Activated T-helper 2 cell treated with anti-CD3 and anti-CD28 coated beads, Interferon-gamma antibody, Interleukin-2, Interleukin-4, amounts not matched to agents 10 μg/mL and 5 μg/mL and 100 μg/mL, durations not matched to agents 14 hours and 24 hours and 36 hours (primary cell): ENCODE measurements around the gene CETN1. TPM values are rescaled to one million over a fixed set of nuclear protein-coding genes. Genes with fewer than 3 reads are reported as not detected.

Experiments used
- DNase-seq: peaks from one replicate; pipeline ENCODE4 v3.0.0; 2021; ENCODE audit warnings: low spot score
- H3K27ac Mint-ChIP-seq: one replicate; pipeline ENCODE4 v1.8.0; 2021; ENCODE audit warnings: mixed read lengths
- H3K27me3 Mint-ChIP-seq: one replicate; pipeline ENCODE4 v1.8.0; 2021; ENCODE audit warnings: low read depth, mixed read lengths
- H3K36me3 Mint-ChIP-seq: one replicate; pipeline ENCODE4 v1.8.0; 2021; ENCODE audit warnings: low read depth, mixed read lengths
- H3K4me1 Mint-ChIP-seq: one replicate; pipeline ENCODE4 v1.8.0; 2021; ENCODE audit warnings: low read depth, mixed read lengths
- H3K4me3 Mint-ChIP-seq: one replicate; pipeline ENCODE4 v1.8.0; 2021; ENCODE audit warnings: low read depth, mild to moderate bottlenecking, moderate library complexity, mixed read lengths
- H3K9me3 Mint-ChIP-seq: one replicate; pipeline ENCODE4 v1.8.0; 2021; ENCODE audit warnings: mixed read lengths
- intact Hi-C: fragments of 100-400 bp; cut with micrococcal nuclease; formaldehyde crosslinking; loops from one replicate; pipeline ENCODE4 v1.15.1; 2023
- total RNA-seq: library from RNA; stranded (reverse); gene quantifications from 2 replicates; pipeline ENCODE4 v1.2.3, GENCODE V29; 2022

Gene CETN1
- total RNA-seq, 1 donor from 2014 or later = not detected

GRCh38 chr18:595068-595467 lies 14.9 kb downstream of the CETN1 start:
- Mint-ChIP-seq H3K9me3 (no peaks in the 10 kb centered on the region), H3K27ac (no peak overlapping the region), H3K27me3 (peaks cover 13% of the 10 kb centered on the region), H3K4me3 (no peak overlapping the region), H3K4me1 (peaks cover 3% of the 10 kb centered on the region), H3K36me3 (no peaks in the 10 kb centered on the region)
- DNase-seq = no peak
- intact Hi-C loops = no loop called here

GRCh38 chr18:595571-595970 lies 15.4 kb downstream of the CETN1 start:
- no peaks in the 10 kb centered on the region for H3K9me3 Mint-ChIP-seq
- peaks cover 18% of the 10 kb centered on the region for H3K27me3 Mint-ChIP-seq
- no peak overlapping the region for H3K4me3 Mint-ChIP-seq
- H3K4me1 Mint-ChIP-seq = peaks cover 3% of the 10 kb centered on the region
- H3K36me3 Mint-ChIP-seq = no peaks in the 10 kb centered on the region
- no peak overlapping the region for H3K27ac Mint-ChIP-seq
- intact Hi-C loops = no loop called here
- no peak for DNase-seq

GRCh38 chr18:596288-596881 lies 16.2 kb downstream of the CETN1 start:
- DNase-seq = no peak
- intact Hi-C loops = loop anchor here (2.0 kb wide), 1 partner anchor 216 kb away; the partner anchor contains the start of gene YES1
- Mint-ChIP-seq H3K9me3 (no peaks in the 10 kb centered on the region), H3K36me3 (no peaks in the 10 kb centered on the region), H3K27ac (no peak overlapping the region), H3K4me1 (peaks cover 3% of the 10 kb centered on the region), H3K4me3 (no peak overlapping the region), H3K27me3 (peaks cover 25% of the 10 kb centered on the region)

- H3K4me3 Mint-ChIP-seq = no peak overlapping the region
- intact Hi-C loops = no loop called here
- H3K4me1 Mint-ChIP-seq = peaks cover 3% of the 10 kb centered on the region
Measured at GRCh38 chr18:598124-598589, 18.0 kb downstream of the CETN1 start.

GRCh38 chr18:600107-600506 lies 19.9 kb downstream of the CETN1 start:
- no peaks in the 10 kb centered on the region for H3K36me3 Mint-ChIP-seq
- no peak overlapping the region for H3K27ac Mint-ChIP-seq
- H3K27me3 Mint-ChIP-seq = peaks cover 35% of the 10 kb centered on the region
- DNase-seq = no peak
- intact Hi-C loops = no loop called here
- peaks cover 3% of the 10 kb centered on the region for H3K4me1 Mint-ChIP-seq
- H3K4me3 Mint-ChIP-seq = no peak overlapping the region
- no peaks in the 10 kb centered on the region for H3K9me3 Mint-ChIP-seq

More at GRCh38 chr18:598124-598589, 18.0 kb downstream of the CETN1 start:
- Mint-ChIP-seq H3K27ac (no peak overlapping the region), H3K36me3 (no peaks in the 10 kb centered on the region), H3K27me3 (peaks cover 31% of the 10 kb centered on the region), H3K9me3 (no peaks in the 10 kb centered on the region)
- DNase-seq = no peak

GRCh38 chr18:604771-605170 lies 24.6 kb downstream of the CETN1 start:
- peaks cover 26% of the 10 kb centered on the region for H3K27me3 Mint-ChIP-seq
- no peak for DNase-seq
- no peaks in the 10 kb centered on the region for H3K4me1 Mint-ChIP-seq
- H3K36me3 Mint-ChIP-seq = no peaks in the 10 kb centered on the region
- no peaks in the 10 kb centered on the region for H3K9me3 Mint-ChIP-seq
- H3K27ac Mint-ChIP-seq = no peak overlapping the region
- intact Hi-C loops = no loop called here
- H3K4me3 Mint-ChIP-seq = no peak overlapping the region

- Mint-ChIP-seq H3K27me3 (peaks cover 16% of the 10 kb centered on the region), H3K9me3 (no peaks in the 10 kb centered on the region), H3K27ac (no peak overlapping the region), H3K4me3 (no peak overlapping the region), H3K36me3 (no peaks in the 10 kb centered on the region), H3K4me1 (no peaks in the 10 kb centered on the region)
- intact Hi-C loops = no loop called here
- no peak for DNase-seq
Measured at GRCh38 chr18:607930-608329, 27.8 kb downstream of the CETN1 start.

- H3K4me1 Mint-ChIP-seq = no peaks in the 10 kb centered on the region
- H3K9me3 Mint-ChIP-seq = no peaks in the 10 kb centered on the region
- H3K36me3 Mint-ChIP-seq = no peaks in the 10 kb centered on the region
- no peak for DNase-seq
- intact Hi-C loops = loop anchor here (10.0 kb wide), 1 partner anchor 346 kb away; the partner anchor contains the start of gene THOC1
- no peak overlapping the region for H3K4me3 Mint-ChIP-seq
- no peak overlapping the region for H3K27ac Mint-ChIP-seq
- H3K27me3 Mint-ChIP-seq = peaks cover 10% of the 10 kb centered on the region
Measured at GRCh38 chr18:610214-610928, 30.2 kb downstream of the CETN1 start.

- Mint-ChIP-seq H3K4me1 (no peaks in the 10 kb centered on the region), H3K36me3 (no peaks in the 10 kb centered on the region), H3K9me3 (no peaks in the 10 kb centered on the region), H3K4me3 (no peak overlapping the region), H3K27ac (no peak overlapping the region), H3K27me3 (peaks cover 12% of the 10 kb centered on the region)
- intact Hi-C loops = loop anchor here (10.0 kb wide), 1 partner anchor 347 kb away; the partner anchor contains the start of gene THOC1
- no peak for DNase-seq
Measured at GRCh38 chr18:612156-612555, 32.0 kb downstream of the CETN1 start.

- Mint-ChIP-seq H3K4me3 (no peak overlapping the region), H3K4me1 (no peaks in the 10 kb centered on the region), H3K27me3 (peaks cover 19% of the 10 kb centered on the region), H3K27ac (no peak overlapping the region), H3K9me3 (no peaks in the 10 kb centered on the region), H3K36me3 (no peaks in the 10 kb centered on the region)
- DNase-seq = no peak
- intact Hi-C loops = loop anchor here (10.0 kb wide), 1 partner anchor 349 kb away; the partner anchor contains the start of gene THOC1
Measured at GRCh38 chr18:614193-614592, 34.0 kb downstream of the CETN1 start.

- no peaks in the 10 kb centered on the region for H3K36me3 Mint-ChIP-seq
- no peak overlapping the region for H3K4me3 Mint-ChIP-seq
- no peaks in the 10 kb centered on the region for H3K9me3 Mint-ChIP-seq
- H3K4me1 Mint-ChIP-seq = no peaks in the 10 kb centered on the region
- H3K27me3 Mint-ChIP-seq = peaks cover 21% of the 10 kb centered on the region
- intact Hi-C loops = loop anchor here (10.0 kb wide), 1 partner anchor 350 kb away; the partner anchor contains the start of gene THOC1
- DNase-seq = no peak
- no peak overlapping the region for H3K27ac Mint-ChIP-seq
Measured at GRCh38 chr18:615092-615521, 34.9 kb downstream of the CETN1 start.

GRCh38 chr18:615773-616172 lies 35.6 kb downstream of the CETN1 start:
- H3K27me3 Mint-ChIP-seq = peaks cover 21% of the 10 kb centered on the region
- H3K9me3 Mint-ChIP-seq = no peaks in the 10 kb centered on the region
- H3K4me1 Mint-ChIP-seq = no peaks in the 10 kb centered on the region
- H3K36me3 Mint-ChIP-seq = no peaks in the 10 kb centered on the region
- intact Hi-C loops = loop anchor here (10.0 kb wide), 1 partner anchor 351 kb away; the partner anchor contains the start of gene THOC1
- no peak overlapping the region for H3K4me3 Mint-ChIP-seq
- no peak overlapping the region for H3K27ac Mint-ChIP-seq
- no peak for DNase-seq
